NCI-H187 treated with DMSO at 0.1 percent for 48 hours (cell line): ENCODE data around the gene RAD51B.
"Not testable (repeated sequence)": the region's sequence is repeated elsewhere in the genome, so short reads cannot be mapped to it uniquely, and the experiment has no call there.

Experiments used
- DNase-seq: peaks from one replicate; lab custom pipeline; 2025; lab: John Stamatoyannopoulos, UW

The RAD51B gene

GRCh38 chr14:68079941-68080697, 260.5 kb downstream of the RAD51B start:
- peak; percentile 38 for DNase-seq

- no peak for DNase-seq
Measured at GRCh38 chr14:68081489-68081888, 261.9 kb downstream of the RAD51B start.

- DNase-seq: no peak
Measured at GRCh38 chr14:68082698-68083291, 263.2 kb downstream of the RAD51B start.

- DNase-seq: no peak
Measured at GRCh38 chr14:68084256-68084655, 264.7 kb downstream of the RAD51B start.

- DNase-seq: no peak
Measured at GRCh38 chr14:68085742-68086141, 266.2 kb downstream of the RAD51B start.

- DNase-seq: no peak
Measured at GRCh38 chr14:68088451-68088854, 268.9 kb downstream of the RAD51B start.

GRCh38 chr14:68089146-68089731, 269.7 kb downstream of the RAD51B start:
- peak; percentile 58 for DNase-seq

- no peak for DNase-seq
Measured at GRCh38 chr14:68094158-68094557, 274.6 kb downstream of the RAD51B start.

- no peak for DNase-seq
Measured at GRCh38 chr14:68094752-68095151, 275.2 kb downstream of the RAD51B start.

- DNase-seq: no peak
Measured at GRCh38 chr14:68097727-68098126, 278.1 kb downstream of the RAD51B start.

- no peak for DNase-seq
Measured at GRCh38 chr14:68098834-68099233, 279.3 kb downstream of the RAD51B start.

GRCh38 chr14:68099495-68100045, 280.0 kb downstream of the RAD51B start:
- DNase-seq: no peak

- not testable (repeated sequence) for DNase-seq
Measured at GRCh38 chr14:68101715-68102301, 282.2 kb downstream of the RAD51B start.

- no peak for DNase-seq
Measured at GRCh38 chr14:68103853-68104252, 284.3 kb downstream of the RAD51B start.

GRCh38 chr14:68104518-68104917, 284.9 kb downstream of the RAD51B start:
- DNase-seq: no peak

GRCh38 chr14:68105816-68106215, 286.2 kb downstream of the RAD51B start:
- no peak for DNase-seq

- DNase-seq: no peak
Measured at GRCh38 chr14:68106456-68106855, 286.9 kb downstream of the RAD51B start.

GRCh38 chr14:68106905-68107304, 287.3 kb downstream of the RAD51B start:
- no peak for DNase-seq

GRCh38 chr14:68109132-68109900, 289.7 kb downstream of the RAD51B start:
- DNase-seq: no peak

- DNase-seq: peak; percentile 45
Measured at GRCh38 chr14:68111097-68111852, 291.7 kb downstream of the RAD51B start.

- DNase-seq: no peak
Measured at GRCh38 chr14:68111853-68112270, 292.3 kb downstream of the RAD51B start.
